ENCODE data around the gene PGP. TPM values are rescaled to one million over a fixed set of nuclear protein-coding genes. Genes with fewer than 3 reads are reported as not detected.

Gene PGP
- total RNA-seq, 1 experiment from 2014 or later: 32.6 TPM

GRCh38 chr16:2173916-2174315 is 40.7 kb downstream of the PGP start:
- no peak overlapping the region for H3K4me2 ChIP-seq (ENCODE audit: low read length)
- H3K9me3 ChIP-seq (ENCODE audit: control insufficient read depth in 1 of 2, insufficient read depth in 1 of 2, low read depth in 1 of 2, low read length in 2 of 2): no peaks in the 10 kb centered on the region
- intact Hi-C loops (cut with micrococcal nuclease): no loop called here
- no peak overlapping the region for H3K27ac ChIP-seq (ENCODE audit: low read depth, low read length)
- no peak overlapping the region for H3K9ac ChIP-seq (ENCODE audit: low read length)
- ChIA-PET RAD21 (ENCODE audit: low non-redundant PET in 1 of 2, low total read pairs in 2 of 2, uncharacterized antibody in 2 of 2, unreplicated experiment in 2 of 2) (no interaction called here), CTCF (no interaction called here), POLR2A (no interaction called here)
- H3K9me2 ChIP-seq (ENCODE audit: insufficient read depth): no peaks in the 10 kb centered on the region
- no peak for DNase-seq (ENCODE audit: low read depth, low spot score)
- H3K4me1 ChIP-seq (ENCODE audit: control insufficient read depth in 1 of 2, insufficient read depth in 2 of 2, low read length in 2 of 2): peaks cover 0 to 5% of the 10 kb centered on the region in 2 experiments; a peak in 1 of 4 replicates
- no peak for ATAC-seq
- no peak overlapping the region for H2AFZ ChIP-seq (ENCODE audit: low read depth, low read length, poor library complexity, severe bottlenecking)
- no peak overlapping the region for H3K4me3 ChIP-seq (replicated peaks in 1 of 2; ENCODE audit: low read depth in 1 of 2, low read length in 2 of 2)
- no peaks in the 10 kb centered on the region for H3K79me2 ChIP-seq (ENCODE audit: insufficient read depth, low read length)
- TF ChIP-seq CTCF (IDR thresholded peaks at IDR 0.05 in 2 of 3, conservative IDR thresholded peaks at IDR 0.05 in 1 of 3; ENCODE audit: borderline replicate concordance in 1 of 3, insufficient read depth in 1 of 3, low read depth in 2 of 3, low read length in 2 of 3) (no peak), SP1 (IDR thresholded peaks at IDR 0.05; ENCODE audit: low read depth) (no peak), CBX3 (IDR thresholded peaks at IDR 0.05; ENCODE audit: low read depth) (no peak), JUND (IDR thresholded peaks at IDR 0.05) (no peak)
- H3K27me3 ChIP-seq (ENCODE audit: insufficient read depth, low read length): no peaks in the 10 kb centered on the region
- no peaks in the 10 kb centered on the region for H4K20me1 ChIP-seq (ENCODE audit: insufficient read depth)
- H3K36me3 ChIP-seq (ENCODE audit: control insufficient read depth in 1 of 2, insufficient read depth in 2 of 2, low read length in 2 of 2): peaks cover 8 to 37% of the 10 kb centered on the region in 2 experiments; a peak in 2 of 4 replicates
- no TSS peak for BruUV-seq (replicated peaks)

DNA sequence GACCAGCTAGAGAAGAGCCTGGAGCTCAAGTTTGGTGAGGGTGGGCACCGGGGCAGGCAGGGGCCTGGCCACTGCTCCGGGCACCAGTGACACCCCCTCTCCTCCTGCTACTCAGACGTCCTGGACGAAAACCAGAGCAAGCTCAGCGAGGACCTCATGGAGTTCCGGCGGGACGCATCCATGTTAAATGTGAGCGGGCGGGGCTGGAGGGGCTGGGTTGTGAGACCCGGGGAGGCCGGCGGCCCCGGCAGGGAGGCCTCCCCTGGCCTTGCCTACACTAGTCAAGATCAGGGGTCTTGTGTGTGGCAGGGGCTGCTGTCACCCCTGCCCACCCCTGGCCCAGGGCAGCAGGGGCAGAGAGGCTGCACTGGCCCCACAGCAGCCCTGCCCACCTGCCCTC is 41.3 kb downstream of the PGP start:
- Histone ChIP-seq H4K20me1 (ENCODE audit: insufficient read depth) (no peaks in the 10 kb centered on the region), H3K9ac (ENCODE audit: low read length) (no peak overlapping the region), H3K27ac (ENCODE audit: low read depth, low read length) (no peak overlapping the region), H3K4me3 (replicated peaks in 1 of 2; ENCODE audit: low read depth in 1 of 2, low read length in 2 of 2) (no peak overlapping the region), H3K27me3 (ENCODE audit: insufficient read depth, low read length) (no peaks in the 10 kb centered on the region), H3K79me2 (ENCODE audit: insufficient read depth, low read length) (no peaks in the 10 kb centered on the region), H3K4me1 (ENCODE audit: control insufficient read depth in 1 of 2, insufficient read depth in 2 of 2, low read length in 2 of 2) (peaks cover 0 to 4% of the 10 kb centered on the region in 2 experiments; a peak in 1 of 4 replicates), H3K36me3 (ENCODE audit: control insufficient read depth in 1 of 2, insufficient read depth in 2 of 2, low read length in 2 of 2) (peaks cover 8 to 37% of the 10 kb centered on the region in 2 experiments; a peak in 2 of 4 replicates), H3K4me2 (ENCODE audit: low read length) (no peak overlapping the region), H3K9me3 (ENCODE audit: control insufficient read depth in 1 of 2, insufficient read depth in 1 of 2, low read depth in 1 of 2, low read length in 2 of 2) (no peaks in the 10 kb centered on the region), H2AFZ (ENCODE audit: low read depth, low read length, poor library complexity, severe bottlenecking) (no peak overlapping the region), H3K9me2 (ENCODE audit: insufficient read depth) (no peaks in the 10 kb centered on the region)
- TF ChIP-seq SIN3A (IDR thresholded peaks at IDR 0.05; ENCODE audit: low read depth) (no peak), CEBPB (IDR thresholded peaks at IDR 0.05; ENCODE audit: low read depth) (no peak), FOSL1 (IDR thresholded peaks at IDR 0.05; ENCODE audit: low read depth) (no peak), ELF1 (IDR thresholded peaks at IDR 0.05; ENCODE audit: borderline replicate concordance, low read depth) (no peak), EGR1 (IDR thresholded peaks at IDR 0.05; ENCODE audit: low read depth) (no peak), MAX (IDR thresholded peaks at IDR 0.05) (no peak), EZH2 (IDR thresholded peaks at IDR 0.05) (no peak)
- TF ChIP-seq, protein P1, sequence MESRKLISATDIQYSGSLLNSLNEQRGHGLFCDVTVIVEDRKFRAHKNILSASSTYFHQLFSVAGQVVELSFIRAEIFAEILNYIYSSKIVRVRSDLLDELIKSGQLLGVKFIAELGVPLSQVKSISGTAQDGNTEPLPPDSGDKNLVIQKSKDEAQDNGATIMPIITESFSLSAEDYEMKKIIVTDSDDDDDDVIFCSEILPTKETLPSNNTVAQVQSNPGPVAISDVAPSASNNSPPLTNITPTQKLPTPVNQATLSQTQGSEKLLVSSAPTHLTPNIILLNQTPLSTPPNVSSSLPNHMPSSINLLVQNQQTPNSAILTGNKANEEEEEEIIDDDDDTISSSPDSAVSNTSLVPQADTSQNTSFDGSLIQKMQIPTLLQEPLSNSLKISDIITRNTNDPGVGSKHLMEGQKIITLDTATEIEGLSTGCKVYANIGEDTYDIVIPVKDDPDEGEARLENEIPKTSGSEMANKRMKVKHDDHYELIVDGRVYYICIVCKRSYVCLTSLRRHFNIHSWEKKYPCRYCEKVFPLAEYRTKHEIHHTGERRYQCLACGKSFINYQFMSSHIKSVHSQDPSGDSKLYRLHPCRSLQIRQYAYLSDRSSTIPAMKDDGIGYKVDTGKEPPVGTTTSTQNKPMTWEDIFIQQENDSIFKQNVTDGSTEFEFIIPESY (IDR thresholded peaks at IDR 0.05; ENCODE audit: extremely low read depth, insufficient replicate concordance, low read length): no peak
- intact Hi-C loops (cut with micrococcal nuclease): no loop called here
- ChIA-PET RAD21 (ENCODE audit: low non-redundant PET in 1 of 2, low total read pairs in 2 of 2, uncharacterized antibody in 2 of 2, unreplicated experiment in 2 of 2) (no interaction called here), CTCF (no interaction called here), POLR2A (interaction anchor here (1.4 kb wide), 1 partner anchor 18 kb away, joined by 10 read pairs; the partner anchor contains the start of gene TRAF7)
- DNase-seq (ENCODE audit: low read depth, low spot score) (no peak), ATAC-seq (no peak)
- BruUV-seq (replicated peaks): no TSS peak
